CD4-positive, alpha-beta T cell treated with Interleukin-21 for 1 hour (primary cell): ENCODE data around the gene KSR1.

Source experiments
- DNase-seq: peaks from one replicate; pipeline ENCODE4 v3.0.0-alpha.2; 2020

Gene KSR1

DNA sequence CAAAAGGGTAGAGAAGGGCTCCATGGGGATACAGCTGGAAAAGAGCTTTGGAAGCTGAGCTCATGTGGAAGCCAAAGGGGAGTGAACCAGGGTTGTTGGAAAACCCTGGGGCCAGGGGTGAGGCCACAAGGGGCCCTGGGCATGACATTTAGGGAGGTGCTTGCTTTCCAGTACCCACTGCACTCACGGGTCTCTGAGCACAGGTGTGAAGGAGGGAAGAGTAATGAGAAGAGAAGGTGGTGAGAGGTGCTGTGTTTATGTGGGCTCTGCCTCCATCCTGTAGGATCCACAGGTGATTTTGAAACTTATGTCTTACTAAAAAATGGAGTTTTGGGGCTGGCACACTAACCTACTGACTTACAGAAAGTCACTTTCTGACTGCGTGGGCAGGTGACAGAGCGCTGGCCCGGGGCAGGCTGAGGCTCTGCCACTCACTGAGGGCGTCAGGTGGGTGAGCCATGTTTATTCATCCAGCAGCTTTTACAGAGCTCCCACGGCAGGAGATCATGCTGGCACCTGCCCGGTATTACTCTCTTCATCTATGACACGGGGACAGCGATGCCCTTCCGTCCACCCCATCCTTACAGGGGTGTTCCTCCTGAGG is 18.9 kb downstream of the KSR1 start:
- no peak for DNase-seq

DNA sequence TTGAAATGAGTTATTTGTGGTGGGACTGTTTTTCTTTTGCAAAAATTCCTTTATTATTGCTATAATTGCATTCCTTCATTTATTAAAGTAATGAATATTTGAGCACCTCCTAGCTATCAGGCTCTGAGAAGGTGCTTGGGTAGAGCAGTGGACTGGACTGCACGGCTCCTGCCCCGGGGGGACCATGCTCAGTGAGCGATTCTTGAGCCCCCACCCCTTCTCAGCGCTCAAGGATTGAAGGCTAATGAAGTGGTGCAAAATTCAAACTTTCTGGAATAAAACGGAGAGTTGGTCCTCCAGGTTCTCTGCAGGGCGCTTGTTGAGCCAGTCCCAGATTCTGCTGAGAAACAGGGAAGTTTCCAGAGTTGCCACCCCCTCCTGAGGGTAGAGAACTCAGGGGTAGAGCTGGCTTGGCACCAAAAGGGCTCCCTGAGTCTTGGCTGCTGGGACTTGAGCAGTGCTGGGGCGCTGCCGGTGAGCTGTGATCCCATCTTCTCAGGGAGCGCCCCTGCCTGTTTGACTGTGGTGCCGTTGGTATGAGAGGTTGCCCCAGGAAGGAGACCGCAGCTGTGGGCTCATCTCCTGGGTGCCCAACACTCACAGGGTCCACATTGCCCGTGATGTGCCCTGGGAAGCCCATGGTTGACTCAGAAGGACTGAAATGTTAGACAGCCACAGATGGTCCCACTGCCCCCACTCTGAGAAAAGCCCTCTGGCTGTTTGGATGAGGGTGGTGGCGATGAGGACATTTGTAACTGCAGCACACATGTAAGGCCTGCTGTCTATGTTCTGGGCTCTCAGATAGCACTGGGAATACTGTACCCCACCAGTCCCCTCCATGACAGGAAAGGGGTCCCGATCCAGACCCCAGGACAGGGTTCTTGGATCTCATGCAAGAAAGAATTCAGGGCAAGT is 20.0 kb downstream of the KSR1 start:
- no peak for DNase-seq

DNA sequence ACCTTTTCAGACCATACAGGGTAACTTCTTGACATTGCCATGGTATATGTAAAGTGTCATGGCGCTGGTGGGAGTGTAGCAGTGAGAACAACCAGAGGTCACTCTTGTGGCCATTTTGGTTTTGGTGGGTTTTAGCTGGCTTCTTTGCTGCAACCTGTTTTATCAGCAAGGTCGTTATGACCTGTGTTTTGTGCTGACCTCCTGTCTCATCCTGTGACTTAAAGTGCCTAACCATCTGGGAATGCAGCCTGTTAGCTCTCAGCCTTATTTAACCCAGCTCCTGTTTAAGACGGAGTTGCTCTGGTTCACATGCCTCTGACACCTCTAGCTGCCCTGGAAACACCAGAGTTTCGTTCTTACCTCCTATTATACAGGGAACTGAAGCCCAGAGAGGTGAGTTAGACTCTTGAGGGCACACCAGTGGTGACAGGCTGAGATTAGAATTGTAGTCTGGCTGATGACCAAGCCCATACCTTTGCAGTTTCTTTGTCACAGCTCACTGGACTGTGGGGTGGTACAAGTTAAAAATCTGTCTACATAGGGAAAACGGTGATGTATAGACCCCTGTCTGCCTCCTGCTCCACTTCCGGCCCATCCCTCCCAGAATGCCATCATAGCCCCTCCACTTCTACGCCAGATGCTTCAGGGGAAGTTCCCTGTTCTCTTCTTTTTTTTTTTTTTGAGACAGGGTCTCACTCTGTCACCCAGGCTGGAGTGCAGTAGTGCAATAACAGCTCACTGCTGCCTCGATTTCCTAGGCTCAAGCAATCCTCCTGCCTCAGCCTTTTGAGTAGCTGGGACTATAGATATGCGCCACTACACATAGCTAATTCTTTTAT is 21.0 kb downstream of the KSR1 start:
- no peak for DNase-seq

DNA sequence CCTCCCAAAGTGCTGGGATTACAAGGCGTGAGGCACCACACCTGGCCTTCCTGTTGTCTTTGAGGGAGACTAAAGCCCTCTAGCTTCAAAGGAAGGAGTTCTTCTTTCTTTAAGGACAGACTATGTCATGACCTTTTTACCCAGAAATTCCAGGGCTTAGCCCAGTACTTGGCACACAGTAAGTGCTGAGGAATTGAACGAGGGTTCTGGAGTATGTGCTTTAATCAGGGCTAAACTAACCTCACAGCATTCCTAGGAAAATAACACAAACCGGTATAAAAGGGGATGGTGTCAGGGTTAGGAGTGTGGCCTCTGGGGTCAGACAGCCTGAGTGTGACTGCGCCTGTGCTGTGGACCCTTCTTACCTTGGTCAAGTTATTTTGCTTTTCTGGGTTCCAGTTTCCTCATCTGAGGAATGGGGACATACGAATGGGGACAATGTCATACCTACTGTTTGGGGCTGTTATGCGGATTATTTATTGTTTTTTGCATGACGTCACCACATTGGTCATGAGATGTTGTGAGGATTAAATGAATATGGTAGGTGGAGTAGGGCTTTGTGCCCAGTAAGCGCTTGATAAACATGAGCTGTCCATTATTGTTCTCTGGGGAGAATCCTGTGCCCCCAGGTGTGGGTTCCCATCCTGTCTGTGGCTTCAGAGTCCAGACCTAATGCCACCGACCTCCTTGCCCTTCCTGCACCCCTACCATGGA is 21.9 kb downstream of the KSR1 start:
- no peak for DNase-seq

DNA sequence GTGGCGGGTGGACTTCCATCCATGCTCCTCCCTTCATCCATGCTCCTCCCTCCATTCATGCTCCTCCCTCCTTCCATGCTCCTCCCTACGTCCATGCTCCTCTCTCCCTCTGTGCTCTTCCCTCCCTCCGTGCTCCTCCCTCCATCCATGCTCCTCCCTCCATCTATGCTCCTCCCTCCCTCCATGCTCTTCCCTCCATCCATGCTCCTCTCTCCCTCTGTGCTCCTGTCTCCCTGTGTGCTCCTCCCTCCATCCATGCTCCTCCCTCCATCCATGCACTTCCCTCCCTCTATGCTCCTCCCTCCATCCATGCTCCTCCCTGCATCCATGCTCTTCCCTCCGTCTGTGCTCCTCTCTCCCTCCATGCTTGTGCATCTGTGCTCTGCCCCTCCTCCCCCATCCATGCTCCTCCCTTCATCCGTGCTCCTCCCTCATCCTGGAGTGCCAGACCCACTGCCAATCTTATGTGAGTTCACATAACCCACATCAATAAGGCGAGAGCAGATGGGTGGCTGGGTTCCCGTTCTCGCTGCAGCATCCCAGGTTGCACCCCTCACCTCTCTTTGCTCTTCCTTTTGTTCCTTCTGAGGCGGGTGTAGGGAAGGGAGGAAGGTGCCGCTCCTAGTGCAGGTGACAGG is 22.8 kb downstream of the KSR1 start:
- no peak for DNase-seq

DNA sequence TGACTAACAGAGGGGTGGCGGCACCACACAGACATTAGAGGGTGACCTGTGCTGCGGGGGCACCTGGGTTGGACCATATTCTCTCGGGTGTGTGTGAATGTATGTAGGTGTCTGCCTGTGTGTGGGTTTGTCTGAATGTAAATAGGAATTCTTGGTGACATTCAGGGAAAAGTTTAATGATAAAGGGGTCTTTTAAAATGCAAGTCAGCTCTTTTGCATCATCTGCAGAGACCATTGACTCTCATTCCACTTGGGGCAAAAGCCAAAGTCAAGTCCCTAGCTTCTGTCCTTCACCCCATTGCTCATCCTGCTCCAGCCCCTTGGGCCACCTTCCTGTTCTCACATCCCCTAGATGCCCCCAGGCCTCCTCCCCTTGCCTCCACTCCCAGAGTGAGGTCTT is 23.6 kb downstream of the KSR1 start:
- DNase-seq, result no peak

DNA sequence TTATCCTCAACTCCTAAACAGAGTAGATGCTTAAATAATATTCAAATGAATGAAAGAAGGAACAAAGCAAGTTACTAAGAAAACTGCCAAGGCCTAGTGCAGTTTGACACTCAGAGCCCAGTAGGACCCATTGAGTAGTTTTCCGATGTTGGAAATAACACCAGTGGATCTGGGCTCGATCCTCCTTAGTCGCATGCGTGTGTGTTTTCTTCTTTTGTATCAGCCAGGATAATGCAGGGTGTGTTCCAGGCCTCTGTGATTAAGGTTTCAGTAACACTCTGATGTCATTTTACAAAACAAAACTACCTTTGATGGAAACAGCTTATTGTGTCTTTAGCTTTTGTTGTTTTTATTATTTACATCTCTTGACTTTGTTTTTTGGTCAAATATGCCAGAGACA is 24.5 kb downstream of the KSR1 start:
- DNase-seq, result no peak

DNA sequence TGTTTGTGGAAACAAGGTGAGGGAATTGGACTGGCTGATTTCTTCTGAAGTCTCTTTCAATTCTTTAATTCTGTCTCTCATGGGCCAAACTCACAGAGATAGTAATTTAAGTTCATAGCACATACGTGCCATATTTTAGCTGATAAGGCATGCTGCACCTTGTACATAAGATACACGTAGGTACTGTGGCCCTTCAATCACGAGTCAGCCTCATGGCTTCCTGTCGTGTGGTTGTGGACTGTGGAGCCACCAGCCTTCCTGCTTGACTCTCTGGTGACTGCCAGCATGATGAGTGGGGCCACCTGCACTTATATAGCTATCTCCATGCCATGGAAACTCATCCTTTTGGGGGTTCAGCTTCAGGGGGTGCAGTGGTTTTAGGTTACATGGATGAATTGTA is 25.1 kb downstream of the KSR1 start:
- peak; percentile 60 for DNase-seq

DNA sequence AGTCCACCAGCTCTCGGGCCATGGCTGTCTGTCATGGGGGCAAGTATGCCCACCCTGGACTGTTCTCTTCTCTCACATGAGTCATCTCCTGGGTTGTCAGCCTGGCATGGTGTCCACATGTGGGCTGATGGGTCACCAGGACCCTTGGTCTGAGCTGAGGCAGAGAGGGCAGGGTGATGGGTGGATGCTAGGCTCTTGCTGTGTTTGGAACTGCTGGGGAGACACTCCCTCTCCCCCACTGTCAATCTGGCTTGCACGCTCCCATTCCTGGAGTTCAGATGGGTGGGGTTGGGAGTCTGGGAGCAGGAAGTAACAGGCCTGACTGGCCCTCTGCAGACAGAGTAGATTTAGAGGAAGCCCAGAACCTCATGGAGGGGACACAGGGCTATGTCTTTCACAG is 28.9 kb downstream of the KSR1 start:
- no peak for DNase-seq

DNA sequence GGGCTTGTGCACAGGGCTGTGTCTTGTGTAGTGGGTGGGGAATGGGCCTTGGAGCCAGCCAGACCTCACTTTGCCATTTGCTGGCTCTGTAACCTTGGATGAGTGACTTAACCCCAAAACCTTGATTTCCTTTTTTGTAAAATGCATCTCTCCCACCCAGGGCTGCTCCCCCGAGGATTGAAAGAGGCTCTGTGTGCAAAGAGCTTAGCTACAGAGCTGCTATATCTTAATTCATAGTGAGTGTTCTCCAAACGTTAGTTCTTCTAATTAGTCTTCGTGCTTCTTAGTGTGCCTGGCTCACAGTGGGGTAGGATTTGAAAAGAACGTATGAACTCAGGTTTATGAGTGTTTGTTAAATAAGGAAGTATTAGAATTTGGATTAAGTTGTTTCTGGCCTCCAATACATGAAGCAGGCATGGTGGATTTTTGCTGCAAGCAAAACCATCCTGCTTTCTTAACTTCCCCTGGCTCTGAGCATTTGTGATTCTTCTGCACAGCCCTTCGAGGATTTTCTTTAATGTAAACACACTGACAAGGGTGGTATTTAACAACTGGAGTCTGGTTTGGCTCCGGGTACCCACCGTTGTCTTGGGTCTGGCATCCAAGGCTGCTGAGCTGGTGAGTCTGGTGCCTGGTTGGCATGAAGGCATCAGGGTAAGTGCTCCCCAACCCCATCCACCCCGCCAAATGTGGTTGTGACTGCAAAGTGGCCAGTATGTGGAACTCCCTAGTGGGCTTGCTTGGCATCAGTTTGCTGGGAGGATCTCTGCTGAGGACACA is 29.7 kb downstream of the KSR1 start:
- no peak for DNase-seq

DNA sequence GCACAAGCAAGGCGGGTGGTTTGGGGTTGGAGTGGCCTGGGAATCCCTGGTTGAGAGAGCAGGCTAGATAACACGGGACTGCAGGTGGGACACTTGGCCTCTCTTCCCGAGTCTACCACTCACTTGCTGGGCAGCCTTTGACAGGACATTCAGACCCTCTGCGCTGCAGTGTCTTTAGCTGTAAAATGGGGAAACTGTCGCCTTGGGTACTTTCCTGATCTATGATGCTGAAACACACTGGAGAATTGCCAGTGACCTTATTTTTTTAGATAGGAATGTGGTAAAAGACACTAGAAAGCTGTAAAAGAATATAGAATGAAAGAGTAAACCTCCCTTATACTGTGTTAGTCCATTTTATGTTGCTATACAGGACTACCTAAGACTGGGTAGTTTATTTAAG is 30.5 kb downstream of the KSR1 start:
- DNase-seq, result no peak

DNA sequence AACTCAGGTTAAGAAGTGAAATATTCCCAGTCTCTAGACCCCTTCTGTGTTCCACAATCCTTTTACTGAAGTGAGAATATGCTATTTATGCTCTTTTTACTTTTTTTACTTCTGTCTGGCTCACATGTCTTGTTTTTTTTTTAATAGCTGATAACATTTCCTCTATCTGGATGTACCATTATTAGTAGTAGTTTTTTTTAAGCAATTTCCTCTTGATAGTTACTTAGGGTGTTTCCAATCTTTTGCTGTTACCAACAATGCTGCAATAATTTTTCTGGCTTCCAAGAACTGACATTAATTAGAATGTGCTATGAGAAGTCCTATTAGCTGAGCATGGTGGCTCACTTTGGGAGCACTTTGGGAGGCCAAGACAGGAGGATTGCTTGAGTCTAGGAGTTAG is 32.0 kb downstream of the KSR1 start:
- DNase-seq, result no peak

DNA sequence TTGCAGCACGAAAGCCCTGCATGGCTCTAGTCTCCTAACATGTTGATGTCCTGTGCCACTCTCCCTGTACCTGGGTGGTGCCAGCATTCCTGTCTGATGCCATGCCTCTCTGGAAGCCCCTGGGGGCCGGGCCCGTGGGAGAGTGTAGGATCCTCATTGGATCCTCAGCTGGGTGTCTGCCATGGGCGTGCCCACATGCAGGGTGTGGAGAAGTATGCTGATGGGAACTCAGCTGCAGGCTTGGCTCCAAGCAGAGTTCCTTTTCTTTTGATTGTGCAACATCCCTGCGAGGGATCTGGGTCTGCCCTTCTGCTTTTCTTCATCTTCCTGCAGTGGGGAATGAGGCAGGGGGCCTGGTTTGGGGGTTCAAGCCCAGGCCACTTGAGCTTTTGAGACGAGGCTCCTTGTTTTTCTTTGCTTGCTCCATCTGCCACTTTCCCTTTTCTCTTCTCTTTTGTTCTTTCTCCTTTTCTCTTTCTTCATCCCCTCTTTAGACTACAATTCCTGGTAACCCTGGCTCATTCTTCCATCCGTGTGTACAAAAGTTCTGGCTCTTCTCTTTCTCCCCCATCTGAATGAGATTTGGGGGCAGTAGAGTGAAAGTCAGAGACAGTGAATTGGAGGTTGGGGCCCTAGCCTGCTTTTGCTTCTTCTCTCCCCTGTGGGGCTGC is 32.9 kb downstream of the KSR1 start:
- DNase-seq, result no peak

DNA sequence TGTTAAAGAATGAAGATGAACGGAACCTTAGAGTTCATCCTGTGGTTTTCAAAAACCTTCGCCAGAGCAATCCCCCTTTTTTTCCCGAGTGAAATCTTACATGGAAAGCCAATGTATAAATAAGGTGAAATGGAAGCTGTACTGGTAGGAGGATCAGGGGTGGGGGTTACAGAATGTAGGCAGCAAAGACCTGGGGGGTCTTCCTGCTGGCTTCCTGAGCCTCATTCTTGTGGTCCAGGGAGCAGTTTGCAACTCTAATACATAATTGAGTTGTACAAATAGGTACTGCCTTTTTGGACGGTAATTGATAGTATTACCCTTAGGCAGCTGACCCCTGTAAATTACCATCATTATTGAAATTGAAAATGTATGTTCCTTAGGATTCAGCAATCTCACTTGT is 34.1 kb downstream of the KSR1 start:
- DNase-seq, result no peak

DNA sequence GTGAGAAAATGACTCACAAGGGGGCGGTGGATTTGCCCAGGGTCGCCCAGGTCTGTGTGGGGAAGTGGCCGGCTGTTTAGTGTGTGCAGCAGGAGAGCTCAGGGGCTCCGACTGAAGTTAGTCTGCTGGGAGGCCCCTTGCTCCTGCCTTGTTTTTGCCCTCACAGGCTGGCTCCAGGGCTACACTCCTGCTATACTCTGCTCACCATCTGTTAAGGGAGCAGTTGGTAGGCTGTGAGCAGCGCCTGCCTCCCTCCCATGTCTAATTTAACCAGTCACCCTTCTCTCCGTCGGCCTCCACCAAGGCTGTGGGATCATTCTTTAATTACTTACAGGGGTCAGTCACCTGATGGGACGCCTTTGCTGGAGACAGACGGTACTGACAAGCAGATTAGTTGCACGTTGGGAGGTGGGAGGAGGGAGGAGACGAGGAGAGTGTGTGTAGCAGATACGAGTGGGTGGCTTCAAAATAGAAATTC is 35.5 kb downstream of the KSR1 start:
- DNase-seq, result no peak

DNA sequence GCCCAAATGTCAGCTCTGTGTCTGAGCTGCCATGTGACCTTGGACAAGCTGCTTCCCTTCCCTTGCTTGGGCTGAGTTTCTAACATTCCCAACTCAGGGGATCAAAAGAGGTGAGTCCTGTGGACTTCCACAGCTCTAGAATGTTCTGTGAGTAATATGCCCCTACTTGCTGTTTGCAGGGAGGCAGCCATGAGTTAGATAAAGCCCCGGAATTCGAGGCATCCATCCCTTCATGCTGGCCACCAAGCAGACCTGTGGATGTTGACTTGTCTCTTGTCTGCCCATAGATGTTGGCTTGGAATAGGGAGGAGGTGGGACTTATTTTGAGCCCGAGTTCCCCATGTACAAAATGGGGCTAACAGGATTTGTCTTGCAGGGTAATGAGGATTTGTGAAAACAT is 36.2 kb downstream of the KSR1 start:
- no peak for DNase-seq

DNA sequence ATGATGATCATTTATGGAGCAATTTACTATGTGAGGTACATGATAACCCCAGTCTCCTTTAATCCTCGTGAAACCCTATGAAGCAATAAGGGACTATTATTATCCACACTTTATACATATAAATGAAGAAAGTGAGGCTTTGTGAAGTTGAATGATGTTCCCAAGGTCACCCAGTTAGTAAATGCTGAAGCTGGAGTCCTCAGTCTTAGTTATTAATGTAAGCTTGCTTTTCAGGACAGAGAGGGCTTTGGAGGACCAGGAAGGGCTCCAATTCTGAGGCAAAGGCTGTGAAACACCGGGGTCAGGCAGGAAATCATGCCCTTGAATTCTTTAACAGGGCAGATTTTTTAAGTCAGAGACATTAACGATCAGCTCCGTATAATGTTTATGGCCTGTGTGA is 36.8 kb downstream of the KSR1 start:
- no peak for DNase-seq

DNA sequence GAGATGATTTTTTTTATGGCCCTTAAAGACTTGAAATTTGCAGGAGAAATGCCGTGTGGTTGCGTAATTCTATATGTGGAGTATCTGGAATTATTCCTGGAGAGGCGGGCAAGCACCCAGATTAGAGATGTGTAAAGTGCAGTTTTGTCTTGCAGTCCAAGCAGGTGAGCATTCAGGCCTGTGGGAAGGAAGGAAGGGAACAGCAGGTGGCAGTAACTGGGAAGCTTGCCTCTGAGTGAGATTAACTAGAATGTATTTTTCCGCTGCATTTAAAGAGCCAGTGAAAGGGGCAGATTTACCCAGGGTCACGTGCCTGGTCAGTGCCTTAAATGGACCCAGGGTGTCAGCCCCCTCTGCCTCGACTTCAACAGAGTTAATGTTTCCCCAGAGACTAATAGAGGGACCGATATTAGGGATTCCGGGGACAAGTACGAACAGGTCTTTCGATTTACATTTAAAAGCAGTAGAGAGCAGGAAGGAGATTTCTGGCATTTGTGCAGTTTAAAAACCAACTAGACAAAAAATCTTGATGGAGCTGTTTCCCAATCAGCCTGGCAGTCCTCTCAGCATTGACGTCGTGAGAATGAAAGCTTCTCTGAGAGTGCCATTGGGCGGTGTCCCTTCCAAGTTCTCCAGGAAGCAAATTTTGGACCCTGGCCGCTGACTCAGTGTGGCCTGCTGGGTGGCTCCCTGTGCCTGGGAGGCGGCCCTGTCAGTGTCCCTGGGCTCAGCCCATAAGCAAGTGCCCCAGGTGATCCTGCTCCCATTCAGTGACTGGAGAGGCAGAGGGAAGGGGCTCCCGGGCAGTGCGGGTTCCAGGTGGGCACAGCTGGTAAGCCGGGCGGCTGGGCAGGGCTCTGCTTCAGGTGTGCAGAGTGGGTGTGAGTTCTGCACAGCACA is 38.2 kb downstream of the KSR1 start:
- no peak for DNase-seq

DNA sequence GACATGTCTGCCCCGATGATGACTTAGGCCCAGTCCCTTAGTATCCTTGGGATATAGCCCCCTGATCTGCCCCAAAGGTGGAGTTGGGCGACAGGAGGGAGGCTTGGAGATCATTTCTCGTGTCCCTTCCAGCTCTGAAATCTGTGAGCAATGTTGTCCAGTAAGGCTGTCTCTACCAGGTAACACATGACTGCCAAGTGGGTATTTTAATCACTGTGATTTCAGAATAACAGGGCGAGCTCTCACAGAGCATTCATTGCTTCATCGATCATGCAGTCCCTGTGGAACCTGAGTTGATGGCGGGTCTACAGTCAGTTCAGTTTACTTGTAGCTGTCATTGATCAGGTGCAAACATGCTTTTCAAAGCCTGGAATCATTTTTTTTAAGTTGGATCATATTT is 39.2 kb downstream of the KSR1 start:
- no peak for DNase-seq

DNA sequence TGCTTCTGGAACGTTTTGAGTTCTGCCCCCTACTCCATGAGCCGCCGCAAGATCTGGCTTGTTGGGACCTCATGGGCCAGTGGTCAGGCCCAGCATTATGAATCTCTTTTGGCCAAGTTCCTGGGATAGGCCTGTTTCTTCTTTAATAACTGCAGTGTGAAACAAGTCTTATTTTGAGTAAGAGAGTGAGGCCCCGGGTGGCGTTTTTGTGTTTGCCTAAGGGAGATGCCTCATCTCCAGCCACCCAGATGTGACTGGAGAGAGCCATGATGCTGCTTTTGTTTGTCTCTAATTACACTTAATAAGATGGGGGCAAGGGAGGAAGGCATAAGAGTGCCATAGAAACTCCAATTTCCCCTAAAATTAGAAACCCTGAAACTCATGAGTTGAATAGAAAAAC is 39.8 kb downstream of the KSR1 start:
- DNase-seq, result no peak
